Activated T-helper 1 cell treated with Interleukin-2 at 50 U/mL for 16 hours (primary cell): ENCODE results near the gene MYO9A.

ENCODE experiments used
- DNase-seq: peaks from one replicate; pipeline ENCODE4 v3.0.0-alpha.2; 2020; ENCODE audit warnings: low read depth

Gene MYO9A

DNA sequence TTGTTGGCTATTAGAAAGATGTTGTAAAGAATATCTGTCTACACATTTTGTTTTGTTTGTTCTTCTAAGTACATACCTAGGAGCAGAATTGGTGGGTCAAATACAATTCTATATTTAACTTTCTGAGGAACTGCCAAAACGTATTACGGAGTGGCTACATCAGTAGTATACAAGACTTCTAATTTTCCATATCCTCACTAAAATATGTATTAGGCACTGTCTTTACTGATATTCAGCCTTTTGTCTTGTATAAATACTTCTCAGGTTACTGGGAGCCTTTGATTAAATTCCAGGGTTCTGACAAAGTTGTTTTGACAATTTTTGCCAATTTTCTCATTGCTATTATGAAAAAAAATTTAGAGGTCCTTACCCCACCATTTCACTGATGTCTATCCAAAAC, 160.9 kb downstream of the MYO9A start:
- DNase-seq = no peak

DNA sequence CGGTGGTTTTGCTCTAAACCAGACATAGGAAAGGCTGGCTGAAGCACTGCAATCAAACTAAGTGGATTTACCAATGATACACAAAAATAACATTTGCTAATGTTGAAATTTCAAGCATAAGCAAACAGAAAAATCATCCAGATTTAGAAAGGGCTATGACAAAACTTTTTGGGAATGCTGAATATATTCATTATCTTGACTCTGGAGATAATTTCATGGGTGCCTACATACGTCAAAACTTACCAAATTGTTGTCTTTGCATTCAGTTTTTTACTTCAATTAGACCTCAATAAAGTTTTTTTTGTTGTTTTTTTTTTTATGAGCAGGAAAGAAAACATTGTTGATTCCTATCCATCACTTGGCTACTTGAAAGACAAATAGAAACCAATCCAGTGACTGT, 166.8 kb downstream of the MYO9A start:
- no peak for DNase-seq

DNA sequence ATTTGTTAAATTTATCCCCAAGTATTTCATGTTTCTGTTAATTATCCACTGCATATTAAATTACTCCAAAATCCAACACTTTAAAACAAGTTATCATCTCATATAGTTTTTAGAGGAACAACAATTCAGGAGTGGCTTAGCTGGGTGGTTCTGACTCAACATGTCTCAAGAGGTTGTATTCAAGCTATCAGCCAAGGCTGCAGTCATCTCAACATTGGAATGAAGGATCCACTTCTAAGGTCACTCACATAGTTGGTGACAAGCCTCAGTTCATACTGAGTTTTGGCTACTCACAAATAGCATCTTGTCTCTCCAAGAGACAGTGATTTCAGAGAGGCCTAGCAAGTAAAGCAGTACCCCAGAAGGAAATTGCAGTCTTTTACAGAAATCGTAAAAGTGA, 172.9 kb downstream of the MYO9A start:
- no peak for DNase-seq

DNA sequence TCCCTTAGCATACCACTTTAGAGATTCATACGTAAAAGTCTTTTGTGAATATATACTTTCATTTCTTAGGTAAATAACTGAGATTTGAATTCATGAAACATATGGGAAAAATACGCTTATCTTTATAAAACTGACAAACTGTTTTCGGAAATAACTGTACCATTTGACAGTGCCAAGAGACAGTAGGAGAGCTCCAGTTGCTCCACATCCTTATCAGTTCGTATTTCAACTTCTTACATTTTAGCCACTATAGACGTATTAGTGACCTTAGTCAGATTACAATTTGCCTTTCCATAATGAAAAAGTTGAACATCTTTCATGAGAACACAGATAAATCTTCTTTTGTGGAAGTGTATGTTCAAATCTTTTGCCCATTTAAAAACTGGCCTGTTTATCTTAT, 174.1 kb downstream of the MYO9A start:
- DNase-seq = no peak

DNA sequence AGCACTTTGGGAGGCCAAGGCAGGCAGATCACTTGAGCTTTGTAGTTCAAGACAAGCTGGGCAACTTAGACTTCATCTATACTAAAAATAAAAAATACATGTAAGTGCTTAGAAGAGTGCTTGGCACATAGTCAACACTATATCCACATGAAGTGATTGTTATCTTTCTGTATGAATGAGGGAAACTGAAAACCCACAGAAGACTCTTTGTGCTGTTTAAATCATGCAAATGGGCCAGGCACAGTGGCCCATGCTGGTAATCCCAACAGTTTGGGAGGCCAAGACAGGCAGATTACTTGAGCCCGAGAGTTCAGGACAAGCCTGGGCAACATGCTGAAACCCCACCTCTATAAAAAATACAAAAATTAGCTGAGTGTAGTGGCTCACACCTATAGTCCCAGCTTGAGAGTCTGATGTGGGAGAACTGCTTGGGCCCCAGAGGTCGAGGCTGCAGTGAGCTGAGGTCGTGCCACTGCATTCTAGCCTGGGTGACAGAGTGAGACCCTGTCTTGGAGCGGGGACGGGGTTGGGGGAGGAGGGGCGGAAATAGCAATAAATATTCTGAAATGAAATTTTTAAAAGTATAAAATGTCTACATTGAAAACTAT, 177.9 kb downstream of the MYO9A start:
- no peak for DNase-seq

DNA sequence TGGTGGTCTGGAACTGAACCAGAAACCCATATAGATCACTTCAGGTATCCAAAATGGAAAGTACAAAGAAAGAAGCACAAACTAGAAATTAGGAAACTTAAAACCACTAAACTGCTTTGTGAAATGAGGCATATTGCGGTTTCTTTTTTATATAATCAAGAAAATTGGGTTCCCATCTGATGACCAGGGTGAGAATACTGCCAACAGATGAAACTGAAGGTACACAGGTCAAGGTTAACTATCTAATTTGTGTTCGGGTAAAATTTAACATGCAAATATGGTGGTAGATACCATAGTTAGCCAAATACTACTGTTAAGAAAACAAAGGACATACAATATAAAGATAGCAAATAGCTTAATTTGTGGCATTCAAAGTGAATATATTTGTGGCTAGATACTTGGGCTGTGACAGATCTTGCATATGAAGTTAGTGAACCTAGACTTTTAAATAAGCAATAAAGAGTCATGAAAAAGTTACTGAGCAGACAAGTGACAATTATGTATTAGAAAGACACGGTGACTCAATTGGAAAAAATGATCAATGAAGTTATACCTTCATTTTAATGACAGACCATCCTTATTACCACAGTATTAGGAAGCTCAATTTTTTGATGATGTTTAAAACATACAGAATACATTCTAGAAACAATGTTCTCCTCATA, 180.2 kb downstream of the MYO9A start:
- DNase-seq = no peak

DNA sequence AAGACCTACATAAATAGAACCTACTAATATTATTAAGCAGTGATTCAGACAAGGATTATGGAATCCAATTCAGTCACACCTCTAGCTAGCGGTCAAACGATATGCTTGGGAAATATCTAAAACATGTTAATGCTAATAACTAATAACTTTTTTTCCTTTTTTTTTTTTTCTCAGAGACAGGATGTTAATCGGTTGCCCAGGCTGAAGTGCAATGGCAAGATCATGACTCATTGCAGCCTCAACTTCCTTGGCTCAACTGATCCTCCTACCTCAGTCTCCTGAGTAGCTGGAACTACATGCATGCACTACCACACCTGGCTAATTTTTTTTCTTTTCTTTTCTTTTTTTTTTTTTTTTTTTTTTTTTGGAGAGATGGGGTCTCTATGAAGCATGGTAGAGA, 183.5 kb downstream of the MYO9A start:
- DNase-seq = no peak

DNA sequence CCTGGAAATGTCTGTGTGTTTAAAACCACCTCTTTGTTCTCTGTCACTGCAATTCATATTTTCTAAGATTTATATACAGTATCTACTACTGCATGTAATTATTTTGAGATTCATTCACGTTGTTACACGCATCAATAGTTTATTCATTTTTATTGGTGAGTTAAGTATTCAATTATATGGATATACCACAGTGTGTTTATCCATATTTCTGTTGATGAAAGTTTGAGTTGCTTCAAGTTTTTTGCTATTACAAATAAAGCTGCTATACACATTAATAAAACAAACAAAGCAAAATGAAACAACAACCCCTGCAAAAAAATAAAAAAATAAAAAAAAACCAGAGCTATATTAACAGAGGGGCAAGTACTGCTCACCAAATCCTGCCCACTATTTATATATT, 185.3 kb downstream of the MYO9A start:
- DNase-seq = no peak

DNA sequence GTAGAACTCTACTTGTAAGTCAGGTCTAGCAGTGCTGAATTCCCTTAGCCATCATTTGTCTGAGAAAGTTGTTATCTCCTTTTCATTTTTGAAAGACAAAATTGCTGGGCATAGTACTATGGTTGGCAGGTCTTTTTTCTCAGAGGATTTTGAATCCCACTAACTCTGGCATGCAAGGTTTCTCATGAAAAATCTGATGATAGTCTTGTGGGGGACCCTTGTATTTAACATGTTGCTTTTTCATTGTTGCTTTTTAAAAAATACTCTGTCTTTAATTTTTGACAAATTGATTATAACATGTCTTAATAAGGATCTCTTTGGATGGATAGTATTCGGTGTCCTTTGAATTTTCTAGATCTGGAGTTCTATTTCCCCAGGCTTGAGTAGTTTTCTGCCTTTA, 186.7 kb downstream of the MYO9A start:
- no peak for DNase-seq

DNA sequence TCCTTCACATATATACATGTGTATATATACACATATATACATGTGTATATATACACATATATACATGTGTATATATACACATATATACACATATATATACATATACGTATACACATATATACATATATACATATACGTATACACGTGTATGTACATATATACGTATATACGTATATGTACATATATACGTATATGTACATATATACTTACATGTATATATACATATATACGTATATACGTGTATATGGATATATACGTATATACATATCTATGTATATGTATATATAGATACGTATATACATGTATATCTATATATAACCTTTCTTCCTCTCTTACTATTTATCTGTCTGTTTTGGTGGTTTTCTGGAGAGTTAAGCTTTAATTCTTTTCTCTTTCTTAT, 192.8 kb downstream of the MYO9A start:
- no peak for DNase-seq

DNA sequence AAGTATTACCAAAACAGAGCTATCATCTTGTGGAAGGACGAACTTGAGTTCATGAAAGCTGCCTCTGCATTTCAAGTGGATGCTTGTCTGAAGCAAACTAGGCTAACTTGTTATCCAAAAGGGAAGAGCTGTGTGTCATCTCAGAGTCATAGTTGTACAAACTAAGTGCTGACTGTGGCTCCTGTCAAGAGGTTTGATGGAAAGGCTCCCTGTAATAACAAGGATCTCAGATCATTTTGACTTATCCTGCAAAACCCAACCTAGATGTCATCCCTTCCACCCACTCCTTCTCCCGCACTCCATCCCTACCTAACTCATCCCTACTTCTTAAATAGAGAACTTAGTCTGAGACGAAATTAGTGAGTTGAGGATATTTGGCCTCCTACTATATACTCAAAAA, 196.8 kb downstream of the MYO9A start:
- DNase-seq = no peak

DNA sequence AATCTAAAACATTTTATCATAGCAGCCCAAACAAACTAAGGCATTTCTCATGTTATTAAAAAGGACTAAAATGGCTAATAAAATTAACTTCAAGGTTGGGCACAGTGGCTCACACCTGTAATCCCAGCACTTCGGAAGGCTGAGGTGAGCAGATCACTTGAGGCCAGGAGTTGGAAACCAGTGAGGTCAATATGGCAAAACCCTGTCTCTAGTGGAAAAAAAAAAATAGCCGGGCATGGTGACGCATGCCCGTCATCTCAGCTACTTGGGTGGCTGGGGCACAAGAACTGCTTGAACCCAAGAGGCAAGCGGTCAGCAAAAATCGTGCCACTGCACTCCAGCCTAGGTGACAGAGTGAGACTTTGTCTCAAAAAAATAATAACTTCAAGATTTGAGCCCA, 197.4 kb downstream of the MYO9A start:
- no peak for DNase-seq

DNA sequence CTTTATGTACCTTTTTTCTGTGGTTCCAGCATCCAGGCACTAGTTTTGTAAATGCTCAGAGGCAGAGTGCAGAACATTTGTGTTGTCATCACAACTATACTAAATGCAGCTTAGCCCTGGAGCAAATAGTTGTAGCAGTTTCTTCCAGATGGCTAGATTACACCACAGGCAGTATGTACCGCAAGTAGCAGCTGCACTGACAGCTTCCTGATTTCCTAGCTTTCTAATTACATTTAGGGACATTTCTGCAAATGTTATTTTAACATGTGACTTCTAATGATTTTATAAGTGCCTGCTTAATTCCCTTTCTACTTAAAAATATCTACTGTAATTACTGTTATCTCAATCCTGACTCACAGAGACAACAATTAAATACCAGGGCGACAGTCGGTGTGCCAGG, 201.1 kb downstream of the MYO9A start:
- no peak for DNase-seq

DNA sequence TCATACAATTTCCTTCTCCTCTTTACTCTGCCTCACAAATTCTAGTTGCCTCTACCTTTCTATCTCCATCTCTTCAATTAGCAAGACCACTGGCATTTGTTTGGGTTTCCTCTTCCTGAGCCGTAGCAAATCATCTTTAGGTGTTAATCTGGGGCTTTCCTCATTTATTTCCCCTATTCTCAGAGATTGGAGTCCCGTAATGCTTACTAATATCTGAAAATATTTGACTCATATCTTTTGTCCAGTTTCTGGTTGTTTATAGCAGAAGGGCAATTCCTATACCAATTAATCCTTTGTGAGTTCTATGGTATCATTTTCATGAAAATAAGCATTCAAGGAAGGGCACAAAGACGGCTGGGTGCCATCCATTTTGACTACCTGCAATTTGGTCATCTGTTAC, 203.9 kb downstream of the MYO9A start:
- DNase-seq = no peak

DNA sequence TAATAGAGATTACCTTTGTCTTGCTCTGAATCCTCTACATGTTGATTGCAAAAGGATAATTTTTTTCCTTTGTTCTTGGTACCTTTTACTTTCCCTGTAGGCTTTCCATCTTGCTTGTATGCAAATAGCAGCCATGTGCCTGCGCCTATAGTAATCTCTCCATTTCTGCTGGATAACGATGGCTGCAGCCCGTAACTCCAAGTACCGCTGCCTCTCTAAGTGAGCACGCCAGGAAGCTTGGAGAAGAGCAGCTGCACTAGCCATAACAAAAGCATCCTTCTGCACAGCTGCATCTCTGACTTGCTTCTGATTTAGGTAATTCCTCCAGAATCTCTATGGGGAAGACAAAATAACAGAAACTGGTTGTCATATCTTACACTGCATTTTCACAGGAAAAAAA, 218.3 kb downstream of the MYO9A start:
- DNase-seq = no peak

DNA sequence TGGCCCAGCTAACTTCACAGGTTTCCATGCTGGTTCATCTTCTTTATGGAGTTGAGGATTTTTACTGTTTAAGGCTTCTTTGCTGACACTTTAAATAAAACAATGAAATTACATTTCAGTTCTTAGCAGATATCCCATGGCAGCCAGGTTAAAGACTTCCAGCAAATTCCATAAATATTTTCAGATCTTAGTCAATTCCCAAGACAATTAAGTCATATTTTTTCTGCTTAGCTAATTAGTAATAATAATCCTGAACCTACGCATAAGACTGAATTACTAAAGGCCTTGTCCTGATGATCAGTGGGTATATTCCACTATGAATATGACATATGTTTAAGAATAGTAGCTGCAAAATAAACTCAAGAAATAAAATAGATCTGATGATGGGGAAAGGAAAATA, 224.3 kb downstream of the MYO9A start:
- DNase-seq = no peak

DNA sequence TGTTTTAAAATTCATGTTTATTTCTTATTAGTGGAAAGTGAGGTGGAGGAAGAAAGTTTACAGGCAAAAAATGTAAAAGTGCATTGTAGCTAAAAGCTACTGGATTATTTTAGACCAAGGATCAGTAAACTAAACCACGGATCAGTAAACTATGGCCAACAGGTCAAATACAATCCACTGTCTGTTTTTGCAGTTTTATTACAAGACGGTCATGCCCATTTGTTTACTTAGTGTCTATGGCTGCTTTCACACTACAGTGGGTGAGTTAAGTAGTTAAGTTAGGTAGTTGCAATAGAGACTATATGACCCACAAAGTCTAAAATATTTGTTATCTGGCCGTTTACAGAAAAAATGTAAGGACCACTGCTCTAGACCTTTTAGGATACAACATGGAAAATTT, 225.6 kb downstream of the MYO9A start:
- DNase-seq = no peak

DNA sequence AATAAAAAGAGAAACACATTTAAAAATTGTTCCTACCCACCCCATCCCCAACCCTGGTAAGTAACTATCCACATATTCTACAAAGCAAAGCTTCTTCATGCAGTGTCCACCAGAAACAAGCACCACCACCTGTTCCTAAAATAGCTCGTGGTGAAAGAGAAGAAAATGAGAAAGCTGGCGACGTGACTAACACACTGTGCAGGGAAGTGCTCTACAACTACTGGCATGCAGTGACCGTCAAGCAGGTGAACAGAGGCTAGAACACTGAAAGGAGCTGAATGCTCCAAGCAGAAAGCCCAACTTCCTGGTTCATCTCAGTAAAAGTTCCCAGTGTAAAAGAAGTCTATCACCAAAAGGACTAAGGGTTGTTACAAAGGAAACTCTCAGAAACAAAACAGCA, 226.9 kb downstream of the MYO9A start:
- no peak for DNase-seq

DNA sequence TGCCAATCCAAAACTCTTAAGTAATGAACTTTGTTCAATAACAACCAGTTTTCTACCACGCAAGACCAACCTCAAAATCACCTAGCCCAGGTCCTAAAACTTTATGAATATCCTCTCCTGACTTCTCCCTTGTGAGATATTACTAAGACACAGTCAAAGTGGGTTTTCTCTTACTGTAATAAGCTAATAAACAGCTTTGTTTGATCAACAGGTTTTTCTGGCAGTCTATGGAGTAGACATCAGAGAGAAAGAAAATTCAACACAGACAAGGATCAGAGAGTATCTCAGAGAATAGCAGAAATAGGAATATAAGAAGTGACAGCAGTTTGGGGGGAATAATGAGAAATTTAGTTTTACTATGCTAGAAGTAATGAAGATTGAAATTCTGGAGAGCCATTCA, 228.0 kb downstream of the MYO9A start:
- DNase-seq = no peak

DNA sequence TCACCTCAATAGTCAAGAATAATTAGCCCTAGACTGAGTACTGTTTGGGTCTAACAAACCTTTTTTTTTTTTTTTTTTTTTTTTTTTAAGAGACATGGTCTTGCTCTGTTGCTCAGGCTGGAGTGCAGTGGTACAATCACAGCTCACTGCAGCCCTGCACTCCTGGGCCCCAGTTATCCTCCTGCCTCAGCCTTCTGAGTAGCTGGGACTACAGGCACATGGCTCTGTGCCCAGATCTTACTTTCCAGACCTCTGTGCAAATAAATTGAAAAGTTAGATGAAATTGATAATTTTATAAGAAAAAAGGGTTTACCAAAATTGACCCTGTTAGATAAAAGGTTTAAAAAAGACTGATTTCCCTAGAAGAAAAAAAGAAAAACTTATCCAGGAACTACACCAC, 228.6 kb downstream of the MYO9A start:
- no peak for DNase-seq

DNA sequence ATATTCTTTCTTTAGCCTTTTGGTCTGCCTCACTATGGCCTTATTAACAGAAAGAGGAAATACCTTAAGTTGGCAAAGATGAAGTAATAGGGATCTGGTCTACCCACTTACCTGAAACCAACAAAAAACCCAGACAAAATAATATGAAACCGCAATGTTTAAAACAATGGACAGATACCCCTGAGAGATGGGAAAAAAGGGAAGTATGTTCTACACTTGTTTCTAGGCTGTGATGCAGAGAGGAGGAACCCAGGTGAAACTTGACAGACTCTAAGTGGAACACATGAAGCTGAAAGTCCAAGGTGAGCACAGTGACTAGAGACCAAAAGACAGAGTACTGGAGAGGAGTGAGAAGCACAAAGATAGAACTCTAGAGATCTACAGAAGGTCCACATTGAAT, 229.2 kb downstream of the MYO9A start:
- DNase-seq = no peak

DNA sequence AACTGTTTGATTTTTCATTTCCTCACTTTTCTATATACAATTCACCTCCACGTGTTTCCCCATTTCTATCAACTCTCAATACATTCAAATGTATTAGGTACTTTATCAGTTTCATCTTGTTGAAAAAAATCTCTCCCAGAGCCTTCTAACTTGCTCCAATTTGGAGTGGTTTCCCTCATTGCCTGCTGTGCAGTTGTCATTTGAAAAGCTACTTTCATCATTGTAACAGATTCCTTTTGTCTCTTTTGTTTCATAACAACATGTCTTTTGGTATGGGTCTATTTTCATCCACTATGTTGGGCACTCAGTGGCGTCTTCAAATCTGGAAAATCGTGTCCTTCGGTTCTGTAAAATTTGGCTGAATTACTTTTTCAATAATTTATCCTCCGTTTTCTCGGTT, 232.6 kb downstream of the MYO9A start:
- no peak for DNase-seq

DNA sequence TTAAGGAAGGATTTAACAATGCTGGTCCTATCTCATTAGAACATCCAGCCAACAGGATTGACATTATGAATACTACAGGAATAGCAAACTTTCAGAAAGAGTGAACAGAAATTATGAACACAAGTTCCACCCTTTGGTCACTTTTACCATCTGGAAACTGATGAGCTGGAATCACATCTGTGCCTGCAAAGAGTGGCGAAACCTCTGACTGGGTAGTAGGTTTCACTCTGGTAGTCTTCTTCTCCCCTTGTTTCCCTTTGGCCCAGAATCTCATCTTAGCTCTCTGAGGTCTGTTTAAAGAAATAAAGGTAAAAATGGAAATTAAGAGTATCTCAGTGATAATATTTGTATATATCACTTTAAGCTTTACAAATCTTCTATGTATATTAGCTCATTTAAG, 234.5 kb downstream of the MYO9A start:
- no peak for DNase-seq

DNA sequence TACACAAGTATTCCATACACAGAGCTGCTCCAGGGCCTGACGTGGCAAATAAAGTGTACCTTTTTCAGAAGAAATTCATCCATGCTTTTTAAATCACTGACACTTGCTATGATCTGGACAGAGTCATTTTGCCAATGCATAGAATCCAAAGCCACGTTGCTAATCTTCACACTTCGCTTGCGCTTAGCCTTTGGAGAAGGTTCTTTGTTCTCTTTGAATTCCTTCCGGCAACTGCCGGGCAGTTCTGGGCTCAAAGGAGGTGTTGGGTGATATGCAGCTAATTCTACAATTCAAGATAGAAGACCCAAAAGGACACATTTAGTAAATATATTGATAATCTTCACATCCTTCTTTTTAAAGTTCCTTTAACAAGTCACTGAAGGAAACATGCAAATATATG, 237.7 kb downstream of the MYO9A start:
- no peak for DNase-seq

DNA sequence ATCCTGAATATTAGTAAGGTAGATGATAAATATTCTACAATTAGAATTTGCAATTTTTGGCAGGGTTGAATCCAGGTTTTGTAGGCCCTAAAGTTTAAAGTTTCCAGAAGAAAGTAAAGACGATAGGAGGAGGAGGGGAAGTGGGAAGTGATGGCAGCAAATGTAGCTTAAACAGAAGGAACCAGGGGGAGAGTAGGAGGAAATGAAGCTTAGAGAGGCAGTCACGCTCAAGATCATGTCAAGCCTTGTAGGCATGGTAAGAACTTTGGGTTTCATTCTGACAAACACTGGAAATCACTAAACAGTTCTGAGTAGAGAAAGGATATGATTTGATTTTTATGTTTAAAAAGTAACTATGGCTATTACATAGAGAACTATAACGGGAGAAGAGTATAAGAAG, 243.7 kb downstream of the MYO9A start:
- DNase-seq = no peak
